ENCODE data around the gene P2RX1.

Gene P2RX1

DNA sequence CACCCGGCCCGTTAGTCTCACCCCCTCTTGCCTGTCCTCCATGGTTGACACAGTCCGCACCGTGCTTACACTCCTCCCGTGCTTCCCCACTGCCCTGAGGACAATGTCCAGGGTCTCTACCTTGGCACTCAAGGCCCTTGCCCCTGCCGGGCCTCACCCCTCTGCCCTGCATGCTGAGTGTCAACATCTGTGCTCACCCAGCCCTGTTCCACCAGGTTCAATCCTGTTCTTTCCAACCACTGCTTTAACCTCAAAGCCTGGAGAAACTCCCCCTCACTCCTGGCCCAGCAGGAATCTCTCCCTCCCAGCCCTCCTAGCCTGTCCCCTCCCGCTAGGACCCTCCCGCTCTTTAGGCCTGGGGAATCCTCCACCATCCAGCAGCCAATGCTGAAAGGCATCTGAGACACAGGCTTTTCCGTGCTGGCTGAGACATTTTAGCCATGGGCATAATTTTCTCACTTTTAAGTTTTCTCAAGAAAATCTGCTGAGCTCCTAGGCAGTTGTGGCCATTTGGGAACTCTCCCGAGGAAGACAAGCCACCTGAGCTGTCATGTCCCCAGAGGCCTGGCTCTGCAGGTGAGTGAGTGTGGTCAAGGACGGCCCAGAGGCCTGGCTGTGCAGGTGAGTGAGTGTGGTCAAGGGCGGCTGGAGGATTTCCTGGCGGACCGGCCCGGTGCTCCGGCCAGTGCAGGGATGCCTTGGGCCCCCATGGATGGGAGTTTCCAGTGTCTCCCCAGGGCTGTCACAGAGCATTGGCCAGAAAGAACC is 10.8 kb upstream of the P2RX1 start:
- Histone ChIP-seq H2AFZ (ENCODE audit: low read depth, low read length, severe bottlenecking) (no peak overlapping the region), H3K9ac (ENCODE audit: low read length) (no peak overlapping the region), H3K4me3 (ENCODE audit: insufficient read depth, low read length, poor library complexity, severe bottlenecking) (no peak overlapping the region), H3K79me2 (ENCODE audit: insufficient read depth, low read length) (no peaks in the 10 kb centered on the region), H3F3A (ENCODE audit: insufficient read depth) (peaks cover 22% of the 10 kb centered on the region; the same call in 1 of the 2 replicates), H3K9me2 (replicated peaks; ENCODE audit: insufficient read depth, low read length) (no peaks in the 10 kb centered on the region), H3K4me2 (ENCODE audit: low read depth, low read length, poor library complexity, severe bottlenecking) (no peak overlapping the region), H3K27ac (ENCODE audit: low read depth, low read length) (no peak overlapping the region), H3K36me3 (ENCODE audit: low read length) (no peaks in the 10 kb centered on the region), H3K27me3 (ENCODE audit: low read length) (no peaks in the 10 kb centered on the region), H3K9me3 (ENCODE audit: insufficient read depth, low read length) (no peaks in the 10 kb centered on the region), H4K20me1 (ENCODE audit: low read depth, low read length) (no peaks in the 10 kb centered on the region; the same call in 1 of the 2 replicates)
- TF ChIP-seq, protein P1, sequence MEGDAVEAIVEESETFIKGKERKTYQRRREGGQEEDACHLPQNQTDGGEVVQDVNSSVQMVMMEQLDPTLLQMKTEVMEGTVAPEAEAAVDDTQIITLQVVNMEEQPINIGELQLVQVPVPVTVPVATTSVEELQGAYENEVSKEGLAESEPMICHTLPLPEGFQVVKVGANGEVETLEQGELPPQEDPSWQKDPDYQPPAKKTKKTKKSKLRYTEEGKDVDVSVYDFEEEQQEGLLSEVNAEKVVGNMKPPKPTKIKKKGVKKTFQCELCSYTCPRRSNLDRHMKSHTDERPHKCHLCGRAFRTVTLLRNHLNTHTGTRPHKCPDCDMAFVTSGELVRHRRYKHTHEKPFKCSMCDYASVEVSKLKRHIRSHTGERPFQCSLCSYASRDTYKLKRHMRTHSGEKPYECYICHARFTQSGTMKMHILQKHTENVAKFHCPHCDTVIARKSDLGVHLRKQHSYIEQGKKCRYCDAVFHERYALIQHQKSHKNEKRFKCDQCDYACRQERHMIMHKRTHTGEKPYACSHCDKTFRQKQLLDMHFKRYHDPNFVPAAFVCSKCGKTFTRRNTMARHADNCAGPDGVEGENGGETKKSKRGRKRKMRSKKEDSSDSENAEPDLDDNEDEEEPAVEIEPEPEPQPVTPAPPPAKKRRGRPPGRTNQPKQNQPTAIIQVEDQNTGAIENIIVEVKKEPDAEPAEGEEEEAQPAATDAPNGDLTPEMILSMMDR (IDR thresholded peaks at IDR 0.05; ENCODE audit: insufficient read depth, low read length, poor library complexity, severe bottlenecking): no peak

DNA sequence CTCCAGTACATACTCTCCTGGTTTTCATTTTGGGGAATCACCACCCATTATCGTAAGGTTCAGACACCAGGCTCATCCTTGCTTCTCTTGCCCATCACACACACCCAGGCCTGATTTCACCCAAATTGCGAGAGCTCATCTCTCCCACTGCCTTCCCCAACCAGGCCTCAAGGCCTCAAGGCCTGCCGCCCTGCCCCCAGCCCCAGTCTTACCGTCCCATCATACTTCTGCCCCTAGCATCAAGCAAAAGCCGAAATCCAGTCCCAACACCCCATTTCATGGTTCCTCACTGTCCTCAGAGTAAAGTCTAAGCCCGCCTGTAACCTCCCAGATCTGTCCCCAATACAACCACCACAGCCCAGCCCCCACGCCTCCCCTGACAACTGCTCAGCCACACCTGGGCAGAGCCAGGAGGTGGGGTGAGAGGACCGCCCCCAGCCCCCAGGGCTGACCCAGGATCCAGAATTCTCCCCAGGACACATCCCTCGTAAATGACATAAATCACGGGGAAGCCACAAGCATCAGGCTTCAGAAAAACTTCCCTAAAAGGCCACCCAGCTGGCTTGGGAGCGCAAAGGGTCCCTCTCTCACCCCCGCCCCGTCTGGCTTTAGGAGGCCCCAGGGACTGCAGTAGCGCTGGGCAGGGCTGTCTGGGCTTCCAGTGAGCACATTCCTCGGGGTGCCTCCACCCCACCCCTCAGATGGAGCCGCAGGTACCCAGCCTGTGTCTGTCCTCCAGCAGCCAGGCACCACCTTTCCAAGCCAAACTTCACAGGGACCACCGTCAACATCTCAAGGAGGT is 9.6 kb upstream of the P2RX1 start:
- no peaks in the 10 kb centered on the region for H3K79me2 ChIP-seq (ENCODE audit: insufficient read depth, low read length)
- H2AFZ ChIP-seq (ENCODE audit: low read depth, low read length, severe bottlenecking): no peak overlapping the region
- no peaks in the 10 kb centered on the region for H3K36me3 ChIP-seq (ENCODE audit: low read length)
- H3K9ac ChIP-seq (ENCODE audit: low read length): no peak overlapping the region
- no peak overlapping the region for H3K4me2 ChIP-seq (ENCODE audit: low read depth, low read length, poor library complexity, severe bottlenecking)
- no peaks in the 10 kb centered on the region for H3K9me2 ChIP-seq (replicated peaks; ENCODE audit: insufficient read depth, low read length)
- TF ChIP-seq EZH2phosphoT487 (conservative IDR thresholded peaks at IDR 0.05; ENCODE audit: low read length): no peak
- TF ChIP-seq, protein P1 (IDR thresholded peaks at IDR 0.05; ENCODE audit: insufficient read depth, low read length, poor library complexity, severe bottlenecking): no peak
- H3K9me3 ChIP-seq (ENCODE audit: insufficient read depth, low read length): no peaks in the 10 kb centered on the region
- no peak overlapping the region for H3K27ac ChIP-seq (ENCODE audit: low read depth, low read length)
- no peak overlapping the region for H3K4me3 ChIP-seq (ENCODE audit: insufficient read depth, low read length, poor library complexity, severe bottlenecking)
- H3K27me3 ChIP-seq (ENCODE audit: low read length): no peaks in the 10 kb centered on the region
- H3F3A ChIP-seq (ENCODE audit: insufficient read depth): peaks cover 19% of the 10 kb centered on the region; the same call in 1 of the 2 replicates
- H4K20me1 ChIP-seq (ENCODE audit: low read depth, low read length): no peaks in the 10 kb centered on the region; the same call in 1 of the 2 replicates

DNA sequence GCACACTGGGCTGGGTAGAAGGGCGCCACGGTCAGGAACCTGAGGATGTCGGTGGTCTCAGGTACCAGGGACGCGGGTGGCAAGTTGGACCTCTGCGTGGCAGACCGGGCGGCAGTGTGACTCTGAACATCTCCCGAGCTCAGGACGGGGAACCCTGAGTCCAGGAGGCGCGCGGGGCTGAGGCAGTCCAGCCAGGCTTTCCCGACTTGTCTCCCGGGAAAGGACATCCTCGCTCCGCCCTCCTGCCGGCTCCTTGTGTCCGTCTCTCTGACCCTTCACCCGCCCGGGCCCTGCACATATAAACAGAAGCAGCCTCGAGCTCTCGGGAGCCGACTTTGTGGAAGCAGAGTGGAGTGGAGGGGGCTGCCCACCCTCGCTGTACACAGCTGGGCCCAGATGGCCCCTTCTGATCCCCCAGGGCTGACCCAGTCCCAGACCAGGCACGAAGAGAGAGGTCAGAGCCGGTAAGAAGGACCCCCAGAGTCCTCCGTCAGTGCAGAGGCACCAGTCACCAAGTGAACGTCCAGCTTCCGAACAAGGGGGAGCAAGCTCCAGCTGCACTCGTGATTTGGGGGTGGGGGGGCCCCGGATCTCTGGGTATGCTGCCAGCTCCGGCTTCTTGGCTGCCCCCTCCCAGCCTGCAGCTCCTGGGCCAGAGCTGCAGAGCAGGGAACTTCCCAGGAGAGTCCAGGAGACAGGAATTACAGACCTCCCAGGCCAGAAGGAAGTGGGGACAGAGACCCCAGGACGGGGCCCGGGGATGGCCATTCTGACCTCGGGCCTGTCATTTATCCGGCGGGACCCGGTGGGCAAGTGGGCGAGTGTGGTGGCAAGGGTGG is 8.5 kb upstream of the P2RX1 start:
- Histone ChIP-seq H3K9me3 (ENCODE audit: insufficient read depth, low read length) (no peaks in the 10 kb centered on the region), H3K9ac (ENCODE audit: low read length) (no peak overlapping the region), H3K27ac (ENCODE audit: low read depth, low read length) (no peak overlapping the region), H3K27me3 (ENCODE audit: low read length) (no peaks in the 10 kb centered on the region), H3K9me2 (replicated peaks; ENCODE audit: insufficient read depth, low read length) (no peaks in the 10 kb centered on the region), H3F3A (ENCODE audit: insufficient read depth) (peaks cover 19% of the 10 kb centered on the region; the same call in 1 of the 2 replicates), H3K36me3 (ENCODE audit: low read length) (no peaks in the 10 kb centered on the region), H3K79me2 (ENCODE audit: insufficient read depth, low read length) (no peaks in the 10 kb centered on the region), H2AFZ (ENCODE audit: low read depth, low read length, severe bottlenecking) (no peak overlapping the region), H4K20me1 (ENCODE audit: low read depth, low read length) (no peaks in the 10 kb centered on the region; the same call in 1 of the 2 replicates), H3K4me2 (ENCODE audit: low read depth, low read length, poor library complexity, severe bottlenecking) (no peak overlapping the region), H3K4me3 (ENCODE audit: insufficient read depth, low read length, poor library complexity, severe bottlenecking) (no peak overlapping the region)
- TF ChIP-seq EZH2phosphoT487 (conservative IDR thresholded peaks at IDR 0.05; ENCODE audit: low read length): no peak
- TF ChIP-seq, protein P1 (IDR thresholded peaks at IDR 0.05; ENCODE audit: insufficient read depth, low read length, poor library complexity, severe bottlenecking): no peak
